ENCODE data around the gene NLGN1.

- no peak for TF ChIP-seq POLR2A (IDR thresholded peaks at IDR 0.05)
- TF ChIP-seq, protein P1, sequence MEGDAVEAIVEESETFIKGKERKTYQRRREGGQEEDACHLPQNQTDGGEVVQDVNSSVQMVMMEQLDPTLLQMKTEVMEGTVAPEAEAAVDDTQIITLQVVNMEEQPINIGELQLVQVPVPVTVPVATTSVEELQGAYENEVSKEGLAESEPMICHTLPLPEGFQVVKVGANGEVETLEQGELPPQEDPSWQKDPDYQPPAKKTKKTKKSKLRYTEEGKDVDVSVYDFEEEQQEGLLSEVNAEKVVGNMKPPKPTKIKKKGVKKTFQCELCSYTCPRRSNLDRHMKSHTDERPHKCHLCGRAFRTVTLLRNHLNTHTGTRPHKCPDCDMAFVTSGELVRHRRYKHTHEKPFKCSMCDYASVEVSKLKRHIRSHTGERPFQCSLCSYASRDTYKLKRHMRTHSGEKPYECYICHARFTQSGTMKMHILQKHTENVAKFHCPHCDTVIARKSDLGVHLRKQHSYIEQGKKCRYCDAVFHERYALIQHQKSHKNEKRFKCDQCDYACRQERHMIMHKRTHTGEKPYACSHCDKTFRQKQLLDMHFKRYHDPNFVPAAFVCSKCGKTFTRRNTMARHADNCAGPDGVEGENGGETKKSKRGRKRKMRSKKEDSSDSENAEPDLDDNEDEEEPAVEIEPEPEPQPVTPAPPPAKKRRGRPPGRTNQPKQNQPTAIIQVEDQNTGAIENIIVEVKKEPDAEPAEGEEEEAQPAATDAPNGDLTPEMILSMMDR (IDR thresholded peaks at IDR 0.05) = no peak
These were observed 346.0 kb downstream of the NLGN1 start for GRCh38 chr3:173743516-173743915.
